Smooth muscle cell of the coronary artery (primary cell): ENCODE data around the gene NUP210L. TPM values are rescaled to one million over a fixed set of nuclear protein-coding genes. Genes with fewer than 3 reads are reported as not detected.

Experiments
- total RNA-seq: library from RNA; depleted of rRNA; stranded (reverse); fragments of >200 nt; gene quantifications from 2 replicates; pipeline ENCODE4 v1.2.3, GENCODE V29; 2014; ENCODE audit warnings: low replicate concordance

Gene NUP210L
- total RNA-seq: under 0.01 and 0.12 TPM in 2 replicates

DNA sequence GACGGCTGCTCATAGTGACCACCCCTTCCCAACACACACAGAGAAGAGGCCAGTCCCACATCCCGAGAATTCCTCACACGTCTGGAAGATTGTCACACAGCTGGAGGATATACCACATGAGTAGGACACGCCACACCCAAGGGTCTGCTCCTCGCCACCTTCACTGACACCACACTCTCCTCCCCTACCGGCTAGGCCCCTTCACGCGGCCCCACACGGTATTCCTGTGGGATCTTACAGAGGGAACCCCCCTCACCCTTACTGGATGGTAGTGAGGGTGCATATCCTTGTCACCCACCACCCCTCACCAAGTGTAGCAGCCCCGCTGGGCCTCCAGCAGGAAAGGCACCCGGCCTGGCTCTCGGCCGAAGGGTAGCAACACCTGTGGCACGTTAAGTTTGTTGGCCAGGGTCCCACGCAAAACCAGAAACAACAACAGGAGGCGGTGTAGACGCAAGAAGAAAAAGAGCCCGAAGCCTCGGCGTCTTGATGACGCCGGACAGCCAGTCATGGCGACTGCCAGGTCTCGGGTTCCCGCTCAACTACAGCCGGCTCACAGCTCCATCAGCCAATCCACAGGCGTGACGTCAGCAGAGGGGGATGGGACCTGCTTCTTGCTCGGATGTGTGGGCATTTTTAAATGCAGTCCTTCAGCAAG lies at the start of gene NUP210L:
NUP210L (minus strand) TSS at position 540 of the 658 bp plus-strand sequence.

GRCh38 chr1:154191990-154192461 lies 37.2 kb upstream of the NUP210L start, which contains the start of gene TPM3:
Gene TPM3, minus strand, starts transcription at chr1:154192100. Its CDS starts 82 bp downstream, at chr1:154192018.

DNA sequence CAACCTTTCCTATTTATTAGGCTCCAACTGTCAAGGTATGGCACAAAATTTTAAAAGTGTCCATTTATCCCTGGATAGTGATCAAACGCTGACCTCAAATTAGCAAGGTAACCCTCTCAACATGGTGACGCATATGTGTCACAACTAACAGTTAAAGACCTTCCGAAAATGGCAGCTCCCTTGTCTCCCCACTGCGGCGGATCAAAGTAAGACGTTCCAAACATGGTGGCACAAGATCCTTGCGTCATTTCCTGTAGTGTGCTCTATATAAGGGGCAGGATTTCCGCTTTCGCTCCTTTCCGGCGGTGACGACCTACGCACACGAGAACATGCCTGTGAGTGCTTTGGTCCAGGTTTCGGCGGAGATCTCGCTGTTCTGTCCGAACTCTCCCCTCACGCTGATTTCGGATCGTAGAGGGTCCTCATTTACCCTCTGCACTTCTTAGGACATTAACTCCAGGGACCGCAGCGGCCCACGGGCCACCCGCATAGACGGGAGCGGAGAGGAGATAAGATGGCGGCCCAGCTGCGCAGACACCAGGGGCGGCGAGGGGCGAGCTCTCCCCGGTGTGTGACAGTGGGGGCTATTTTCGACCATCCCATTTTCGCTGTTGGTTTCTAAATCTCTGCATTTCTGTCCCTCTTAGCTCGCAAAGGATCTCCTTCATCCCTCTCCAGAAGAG lies 164.3 kb downstream of the NUP210L start, which contains the start of gene RPS27:
RPS27 (plus strand) TSS at position 295 of the 683 bp plus-strand sequence; CDS start at position 330, 35 bp downstream.

GRCh38 chr1:153985941-153986761 lies 168.7 kb downstream of the NUP210L start, which contains the start of gene RAB13:
Gene RAB13, minus strand, starts transcription at chr1:153986339. Its CDS starts 103 bp downstream, at chr1:153986236.

GRCh38 chr1:153977250-153978240 lies 177.3 kb downstream of the NUP210L start, which contains the start of gene JTB:
Gene JTB, minus strand, starts transcription at chr1:153977674. Its CDS starts 422 bp downstream, at chr1:153977252.

GRCh38 chr1:153967107-153967999 lies 187.5 kb downstream of the NUP210L start, which contains the start of gene CREB3L4:
Gene CREB3L4, plus strand, starts transcription at chr1:153967902. Its CDS starts 624 bp downstream, at chr1:153968526.

GRCh38 chr1:153963030-153963849 lies 191.6 kb downstream of the NUP210L start, which contains the start of gene SLC39A1:
Gene SLC39A1, minus strand, starts transcription at chr1:153963537. Its CDS starts 822 bp downstream, at chr1:153962715.

GRCh38 chr1:153958111-153958960 lies 196.5 kb downstream of the NUP210L start, which contains the start of gene CRTC2:
Gene CRTC2, minus strand, starts transcription at chr1:153958612. Its CDS starts 115 bp downstream, at chr1:153958497.

GRCh38 chr1:153946622-153947241 lies 208.1 kb downstream of the NUP210L start, which contains the start of gene DENND4B:
Gene DENND4B, minus strand, starts transcription at chr1:153946718. Its CDS starts 2,344 bp downstream, at chr1:153944374.

Other genes with a start within 250 kb of the NUP210L start
- gene GATAD2B, start 232.1 kb downstream of the NUP210L start, total RNA-seq: 2.6 and 2.7 TPM in 2 replicates
- gene DENND4B, start 208.4 kb downstream of the NUP210L start, total RNA-seq: 7.9 and 10.2 TPM in 2 replicates
- gene CRTC2, start 196.5 kb downstream of the NUP210L start, total RNA-seq: 2.1 and 2.6 TPM in 2 replicates
- gene SLC39A1, start 191.5 kb downstream of the NUP210L start, total RNA-seq: 60.8 and 104 TPM in 2 replicates
- 4.6 and 6.1 TPM in 2 replicates for gene CREB3L4, start 187.2 kb downstream of the NUP210L start, total RNA-seq
- gene JTB, start 177.4 kb downstream of the NUP210L start, total RNA-seq: 54.3 and 122 TPM in 2 replicates
- 68.6 and 148 TPM in 2 replicates for gene RAB13, start 168.7 kb downstream of the NUP210L start, total RNA-seq
- 660 and 2,210 TPM in 2 replicates for gene RPS27, start 164.3 kb downstream of the NUP210L start, total RNA-seq
- 517 and 625 TPM in 2 replicates for gene TPM3, start 37.0 kb upstream of the NUP210L start, total RNA-seq
- gene CFAP141, start 51.3 kb upstream of the NUP210L start, total RNA-seq: not detected in 2 replicates
- 48.1 and 61.1 TPM in 2 replicates for gene UBAP2L, start 65.9 kb upstream of the NUP210L start, total RNA-seq
- 70.4 and 120 TPM in 2 replicates for gene HAX1, start 117.6 kb upstream of the NUP210L start, total RNA-seq
- gene AQP10, start 166.0 kb upstream of the NUP210L start, total RNA-seq: 0.12 and 0.15 TPM in 2 replicates
- gene ATP8B2, start 170.5 kb upstream of the NUP210L start, total RNA-seq: 112 and 199 TPM in 2 replicates